ENCODE data around the gene TIMM23B.
"Not testable (repeated sequence)": the region's sequence is repeated elsewhere in the genome, so short reads cannot be mapped to it uniquely, and the experiment has no call there.

- TF ChIP-seq CTCF (IDR thresholded peaks at IDR 0.05 in 4 of 5, conservative IDR thresholded peaks at IDR 0.05 in 1 of 5); POLR2A (IDR thresholded peaks at IDR 0.05): not testable (repeated sequence)
Observed at GRCh38 chr10:49970331-49970857, 28.5 kb downstream of the TIMM23B start.
